Measurements from ENCODE around the gene SLC2A4RG. TPM values are rescaled to one million over a fixed set of nuclear protein-coding genes. Genes with fewer than 3 reads are reported as not detected.

Gene SLC2A4RG
- total RNA-seq, 4 donors from 2014 or later: 41.4 to 67.1 (median 52.7) TPM

- WGBS: 80% methylated on average over 5 of the region's 5 CpGs
- intact Hi-C loops (cut with DNase I): no loop called here
- H3K4me1 ChIP-seq: peaks cover 43 to 62% (median 45%) of the 10 kb centered on the region in 4 donors
- H3K36me3 ChIP-seq: peaks cover 14 to 71% (median 52%) of the 10 kb centered on the region in 4 donors
- no peaks in the 10 kb centered on the region for H3K27me3 ChIP-seq
- no peak for DNase-seq (ENCODE audit: extremely low spot score)
- peak overlapping the region in 1 of 4 donors; percentile 72 for H3K27ac ChIP-seq (replicated peaks in 1 of 4)
- no peak overlapping the region for H3K4me3 ChIP-seq
- no peaks in the 10 kb centered on the region for H3K9me3 ChIP-seq
- TF ChIP-seq EP300 (IDR thresholded peaks at IDR 0.05): no peak
- no peak for TF ChIP-seq CTCF (IDR thresholded peaks at IDR 0.05)
- TF ChIP-seq POLR2AphosphoS5 (IDR thresholded peaks at IDR 0.05): no peak
- TF ChIP-seq POLR2A (IDR thresholded peaks at IDR 0.05; ENCODE audit: low read depth): no peak
Observed at GRCh38 chr20:63701051-63701328, 38.6 kb upstream of the SLC2A4RG start.

GRCh38 chr20:63701329-63702035 lies 38.1 kb upstream of the SLC2A4RG start:
- 91% methylated on average over 4 of the region's 14 CpGs for WGBS
- Histone ChIP-seq H3K27me3 (no peaks in the 10 kb centered on the region), H3K4me1 (peaks cover 43 to 62% (median 45%) of the 10 kb centered on the region in 4 donors), H3K9me3 (no peaks in the 10 kb centered on the region), H3K27ac (replicated peaks in 1 of 4) (peak overlapping the region in 2 of 4 donors; percentile 3 to 72), H3K4me3 (no peak overlapping the region), H3K36me3 (peaks cover 18 to 72% (median 56%) of the 10 kb centered on the region in 4 donors)
- no peak for DNase-seq (ENCODE audit: extremely low spot score)
- intact Hi-C loops (cut with DNase I): no loop called here
- TF ChIP-seq POLR2AphosphoS5 (IDR thresholded peaks at IDR 0.05) (peak in 1 of 2 donors; percentile 7), POLR2A (IDR thresholded peaks at IDR 0.05; ENCODE audit: low read depth) (no peak)

DNA sequence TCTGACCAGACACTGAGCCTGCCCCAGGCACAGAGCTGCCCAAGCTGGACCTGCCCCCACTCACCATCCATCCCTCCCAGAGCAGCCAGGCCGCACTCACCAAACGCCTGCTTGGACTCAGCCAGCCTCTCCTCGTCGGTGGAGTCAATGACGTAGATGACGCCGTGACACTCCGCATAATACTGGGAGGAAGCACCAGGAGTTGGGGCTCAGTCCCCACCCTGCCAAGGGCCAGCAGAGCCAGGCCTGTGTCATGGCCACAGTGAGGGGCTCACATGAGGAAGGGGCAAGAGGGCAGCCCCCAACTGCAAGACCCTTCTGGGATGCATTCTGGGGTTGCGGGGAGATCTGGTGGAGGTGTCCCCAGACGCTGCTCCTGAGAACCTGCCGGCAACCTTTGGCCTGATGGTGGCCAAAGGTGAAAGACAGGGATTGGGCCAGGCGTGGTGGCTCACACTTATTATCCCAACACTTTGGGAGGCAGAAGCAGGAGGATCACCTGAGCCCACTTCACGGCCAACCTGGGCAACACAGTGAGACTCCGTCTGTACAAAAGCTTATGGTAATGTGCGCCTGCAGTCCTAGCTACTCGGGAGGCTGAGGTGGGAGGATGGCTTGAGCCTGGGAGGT lies 37.4 kb upstream of the SLC2A4RG start:
- no peak for DNase-seq (ENCODE audit: extremely low spot score)
- no peaks in the 10 kb centered on the region for H3K9me3 ChIP-seq
- TF ChIP-seq CTCF (IDR thresholded peaks at IDR 0.05) (no peak), POLR2AphosphoS5 (IDR thresholded peaks at IDR 0.05) (no peak), POLR2A (IDR thresholded peaks at IDR 0.05; ENCODE audit: low read depth) (no peak), EP300 (IDR thresholded peaks at IDR 0.05) (no peak)
- peaks cover 41 to 62% (median 45%) of the 10 kb centered on the region in 4 donors for H3K4me1 ChIP-seq
- peaks cover 19 to 68% (median 57%) of the 10 kb centered on the region in 4 donors for H3K36me3 ChIP-seq
- no peaks in the 10 kb centered on the region for H3K27me3 ChIP-seq
- 90% methylated on average over 3 of the region's 16 CpGs for WGBS
- H3K4me3 ChIP-seq: no peak overlapping the region
- H3K27ac ChIP-seq (replicated peaks in 1 of 4): peak overlapping the region in 1 of 4 donors; percentile 3
- intact Hi-C loops (cut with DNase I): no loop called here

- Histone ChIP-seq H3K4me1 (peaks cover 33 to 57% (median 38%) of the 10 kb centered on the region in 4 donors), H3K9me3 (no peaks in the 10 kb centered on the region), H3K27ac (replicated peaks in 1 of 4) (no peak overlapping the region), H3K36me3 (peaks cover 19 to 62% (median 57%) of the 10 kb centered on the region in 4 donors), H3K4me3 (no peak overlapping the region), H3K27me3 (no peaks in the 10 kb centered on the region)
- TF ChIP-seq POLR2AphosphoS5 (IDR thresholded peaks at IDR 0.05): no peak
- WGBS: 78% methylated on average over 4 of the region's 13 CpGs
- intact Hi-C loops (cut with DNase I): no loop called here
- DNase-seq (ENCODE audit: extremely low spot score): no peak
Observed at GRCh38 chr20:63702751-63703470, 36.7 kb upstream of the SLC2A4RG start.

DNA sequence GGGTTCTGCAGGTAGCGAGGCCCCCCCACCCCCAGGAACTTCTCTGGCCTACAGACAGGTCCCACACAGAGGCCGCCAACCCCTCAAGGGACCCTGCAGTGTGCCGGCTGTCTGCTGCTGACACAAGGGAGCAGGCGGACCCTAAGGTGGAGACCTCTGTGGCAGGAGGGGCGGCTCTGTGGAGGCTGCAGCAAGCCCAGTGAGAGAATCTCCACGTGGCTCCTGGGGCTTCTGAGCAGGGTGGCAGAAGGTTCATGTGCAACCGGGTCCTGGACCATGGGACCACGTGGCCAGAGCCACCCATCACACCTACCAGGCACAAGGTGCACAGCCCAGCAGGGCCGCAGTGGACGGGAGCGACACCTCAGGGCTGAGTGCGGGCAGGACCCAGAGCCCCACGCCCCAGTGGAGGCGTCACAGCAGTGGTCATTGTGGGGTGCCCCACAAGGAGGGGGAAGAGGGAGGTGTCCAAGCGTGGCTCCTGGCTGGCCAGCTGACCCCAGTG lies 36.1 kb upstream of the SLC2A4RG start:
- WGBS: 88% methylated on average over 11 of the region's 15 CpGs
- Histone ChIP-seq H3K27ac (replicated peaks in 1 of 4) (no peak overlapping the region), H3K4me3 (no peak overlapping the region), H3K4me1 (peaks cover 30 to 55% (median 36%) of the 10 kb centered on the region in 4 donors), H3K36me3 (peaks cover 19 to 61% (median 56%) of the 10 kb centered on the region in 4 donors), H3K9me3 (no peaks in the 10 kb centered on the region), H3K27me3 (no peaks in the 10 kb centered on the region)
- intact Hi-C loops (cut with DNase I): no loop called here
- TF ChIP-seq CTCF (IDR thresholded peaks at IDR 0.05) (no peak), EP300 (IDR thresholded peaks at IDR 0.05) (no peak), POLR2A (IDR thresholded peaks at IDR 0.05; ENCODE audit: low read depth) (no peak), POLR2AphosphoS5 (IDR thresholded peaks at IDR 0.05) (no peak)
- DNase-seq (ENCODE audit: extremely low spot score): no peak
